ENCODE results near the gene SHC1.

SHC1 gene

GRCh38 chr1:155003766-155004351 lies 33.3 kb upstream of the SHC1 start (continued):
- TF ChIP-seq ZIC2 (tag by site-specific recombination; IDR thresholded peaks at IDR 0.05), result peak; percentile 86
- no peak for TF ChIP-seq SP7 (tag by site-specific recombination; IDR thresholded peaks at IDR 0.05)
- TF ChIP-seq ZNF560 (tag by site-specific recombination; IDR thresholded peaks at IDR 0.05; ENCODE audit: borderline replicate concordance), result no peak
- no peak for TF ChIP-seq ZFP37 (tag by site-specific recombination; IDR thresholded peaks at IDR 0.05)
- TF ChIP-seq, protein P1, sequence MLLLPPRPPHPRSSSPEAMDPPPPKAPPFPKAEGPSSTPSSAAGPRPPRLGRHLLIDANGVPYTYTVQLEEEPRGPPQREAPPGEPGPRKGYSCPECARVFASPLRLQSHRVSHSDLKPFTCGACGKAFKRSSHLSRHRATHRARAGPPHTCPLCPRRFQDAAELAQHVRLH (tag by site-specific recombination; IDR thresholded peaks at IDR 0.05), result peak; percentile 14; the same call in 1 of the 2 replicates
- TF ChIP-seq ZFHX2 (tag by site-specific recombination; conservative IDR thresholded peaks at IDR 0.05), result peak; percentile 98
- TF ChIP-seq ZFP3 (tag by site-specific recombination; IDR thresholded peaks at IDR 0.05; ENCODE audit: low read depth), result no peak
- TF ChIP-seq ZNF114 (tag by site-specific recombination; IDR thresholded peaks at IDR 0.05), result no peak
- TF ChIP-seq, protein P2, sequence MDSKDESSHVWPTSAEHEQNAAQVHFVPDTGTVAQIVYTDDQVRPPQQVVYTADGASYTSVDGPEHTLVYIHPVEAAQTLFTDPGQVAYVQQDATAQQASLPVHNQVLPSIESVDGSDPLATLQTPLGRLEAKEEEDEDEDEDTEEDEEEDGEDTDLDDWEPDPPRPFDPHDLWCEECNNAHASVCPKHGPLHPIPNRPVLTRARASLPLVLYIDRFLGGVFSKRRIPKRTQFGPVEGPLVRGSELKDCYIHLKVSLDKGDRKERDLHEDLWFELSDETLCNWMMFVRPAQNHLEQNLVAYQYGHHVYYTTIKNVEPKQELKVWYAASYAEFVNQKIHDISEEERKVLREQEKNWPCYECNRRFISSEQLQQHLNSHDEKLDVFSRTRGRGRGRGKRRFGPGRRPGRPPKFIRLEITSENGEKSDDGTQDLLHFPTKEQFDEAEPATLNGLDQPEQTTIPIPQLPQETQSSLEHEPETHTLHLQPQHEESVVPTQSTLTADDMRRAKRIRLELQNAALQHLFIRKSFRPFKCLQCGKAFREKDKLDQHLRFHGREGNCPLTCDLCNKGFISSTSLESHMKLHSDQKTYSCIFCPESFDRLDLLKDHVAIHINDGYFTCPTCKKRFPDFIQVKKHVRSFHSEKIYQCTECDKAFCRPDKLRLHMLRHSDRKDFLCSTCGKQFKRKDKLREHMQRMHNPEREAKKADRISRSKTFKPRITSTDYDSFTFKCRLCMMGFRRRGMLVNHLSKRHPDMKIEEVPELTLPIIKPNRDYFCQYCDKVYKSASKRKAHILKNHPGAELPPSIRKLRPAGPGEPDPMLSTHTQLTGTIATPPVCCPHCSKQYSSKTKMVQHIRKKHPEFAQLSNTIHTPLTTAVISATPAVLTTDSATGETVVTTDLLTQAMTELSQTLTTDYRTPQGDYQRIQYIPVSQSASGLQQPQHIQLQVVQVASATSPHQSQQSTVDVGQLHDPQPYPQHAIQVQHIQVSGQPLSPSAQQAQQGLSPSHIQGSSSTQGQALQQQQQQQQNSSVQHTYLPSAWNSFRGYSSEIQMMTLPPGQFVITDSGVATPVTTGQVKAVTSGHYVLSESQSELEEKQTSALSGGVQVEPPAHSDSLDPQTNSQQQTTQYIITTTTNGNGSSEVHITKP (tag by site-specific recombination; IDR thresholded peaks at IDR 0.05), result peak; percentile 92
- TF ChIP-seq, protein P3, sequence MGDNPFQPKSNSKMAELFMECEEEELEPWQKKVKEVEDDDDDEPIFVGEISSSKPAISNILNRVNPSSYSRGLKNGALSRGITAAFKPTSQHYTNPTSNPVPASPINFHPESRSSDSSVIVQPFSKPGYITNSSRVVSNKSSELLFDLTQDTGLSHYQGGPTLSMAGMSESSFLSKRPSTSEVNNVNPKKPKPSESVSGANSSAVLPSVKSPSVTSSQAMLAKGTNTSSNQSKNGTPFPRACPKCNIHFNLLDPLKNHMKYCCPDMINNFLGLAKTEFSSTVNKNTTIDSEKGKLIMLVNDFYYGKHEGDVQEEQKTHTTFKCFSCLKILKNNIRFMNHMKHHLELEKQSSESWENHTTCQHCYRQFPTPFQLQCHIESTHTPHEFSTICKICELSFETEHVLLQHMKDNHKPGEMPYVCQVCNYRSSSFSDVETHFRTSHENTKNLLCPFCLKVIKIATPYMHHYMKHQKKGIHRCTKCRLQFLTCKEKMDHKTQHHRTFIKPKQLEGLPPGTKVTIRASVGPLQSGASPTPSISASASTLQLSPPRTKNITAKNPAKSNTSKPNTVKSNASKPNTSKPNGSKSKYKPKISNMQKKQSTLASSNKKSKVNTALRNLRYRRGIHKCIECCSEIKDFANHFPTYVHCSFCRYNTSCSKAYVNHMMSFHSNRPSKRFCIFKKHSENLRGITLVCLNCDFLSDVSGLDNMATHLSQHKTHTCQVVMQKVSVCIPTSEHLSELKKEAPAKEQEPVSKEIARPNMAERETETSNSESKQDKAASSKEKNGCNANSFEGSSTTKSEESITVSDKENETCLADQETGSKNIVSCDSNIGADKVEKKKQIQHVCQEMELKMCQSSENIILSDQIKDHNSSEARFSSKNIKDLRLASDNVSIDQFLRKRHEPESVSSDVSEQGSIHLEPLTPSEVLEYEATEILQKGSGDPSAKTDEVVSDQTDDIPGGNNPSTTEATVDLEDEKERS (tag by site-specific recombination; IDR thresholded peaks at IDR 0.05), result no peak
- TF ChIP-seq ZNF223 (tag by site-specific recombination; IDR thresholded peaks at IDR 0.05), result no peak
- TF ChIP-seq, protein P4, sequence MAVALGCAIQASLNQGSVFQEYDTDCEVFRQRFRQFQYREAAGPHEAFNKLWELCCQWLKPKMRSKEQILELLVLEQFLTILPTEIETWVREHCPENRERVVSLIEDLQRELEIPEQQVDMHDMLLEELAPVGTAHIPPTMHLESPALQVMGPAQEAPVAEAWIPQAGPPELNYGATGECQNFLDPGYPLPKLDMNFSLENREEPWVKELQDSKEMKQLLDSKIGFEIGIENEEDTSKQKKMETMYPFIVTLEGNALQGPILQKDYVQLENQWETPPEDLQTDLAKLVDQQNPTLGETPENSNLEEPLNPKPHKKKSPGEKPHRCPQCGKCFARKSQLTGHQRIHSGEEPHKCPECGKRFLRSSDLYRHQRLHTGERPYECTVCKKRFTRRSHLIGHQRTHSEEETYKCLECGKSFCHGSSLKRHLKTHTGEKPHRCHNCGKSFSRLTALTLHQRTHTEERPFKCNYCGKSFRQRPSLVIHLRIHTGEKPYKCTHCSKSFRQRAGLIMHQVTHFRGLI (tag by site-specific recombination; IDR thresholded peaks at IDR 0.05), result no peak
- TF ChIP-seq ZNF501 (tag by site-specific recombination; IDR thresholded peaks at IDR 0.05), result no peak
- peak; percentile 52 for TF ChIP-seq SP3 (tag by site-specific recombination; IDR thresholded peaks at IDR 0.05)
- TF ChIP-seq ZNF629 (tag by site-specific recombination; IDR thresholded peaks at IDR 0.05), result peak; percentile 23; the same call in 1 of the 2 replicates
- TF ChIP-seq ZNF132 (tag by site-specific recombination; IDR thresholded peaks at IDR 0.05; ENCODE audit: borderline replicate concordance), result no peak
- no peak for TF ChIP-seq ZNF169 (tag by site-specific recombination; IDR thresholded peaks at IDR 0.05)
- no peak; the same call in 1 of the 2 replicates for TF ChIP-seq ZNF596 (tag by site-specific recombination; IDR thresholded peaks at IDR 0.05)
- no peak for TF ChIP-seq ZNF311 (tag by site-specific recombination; IDR thresholded peaks at IDR 0.05; ENCODE audit: borderline replicate concordance)
- no peak for TF ChIP-seq ZNF324 (tag by site-specific recombination; IDR thresholded peaks at IDR 0.05)
- TF ChIP-seq ZNF510 (tag by site-specific recombination; IDR thresholded peaks at IDR 0.05; ENCODE audit: insufficient replicate concordance), result no peak
- peak; percentile 65 for TF ChIP-seq SP2 (tag by site-specific recombination; IDR thresholded peaks at IDR 0.05)
- no peak for TF ChIP-seq ZNF248 (tag by site-specific recombination; IDR thresholded peaks at IDR 0.05)
- peak; percentile 35; the same call in 1 of the 2 replicates for TF ChIP-seq ZNF518A (tag by site-specific recombination; conservative IDR thresholded peaks at IDR 0.05; ENCODE audit: low read depth)
- TF ChIP-seq ZBTB17 (tag by site-specific recombination; IDR thresholded peaks at IDR 0.05), result no peak
- TF ChIP-seq KLF9 (tag by site-specific recombination; IDR thresholded peaks at IDR 0.05; ENCODE audit: low read depth), result peak; percentile 51
- TF ChIP-seq ZNF138 (tag by site-specific recombination; IDR thresholded peaks at IDR 0.05; ENCODE audit: borderline replicate concordance), result no peak

Data from HEK293 (cell line).